ENCODE measurements around the gene ASCL2. TPM values are rescaled to one million over a fixed set of nuclear protein-coding genes. Genes with fewer than 3 reads are reported as not detected.

ASCL2 gene
- total and polyA plus RNA-seq, 10 of the 15 experiments (the other 5 are each of a cell fraction or from before 2014, with no cell fraction given), result not detected

DNA sequence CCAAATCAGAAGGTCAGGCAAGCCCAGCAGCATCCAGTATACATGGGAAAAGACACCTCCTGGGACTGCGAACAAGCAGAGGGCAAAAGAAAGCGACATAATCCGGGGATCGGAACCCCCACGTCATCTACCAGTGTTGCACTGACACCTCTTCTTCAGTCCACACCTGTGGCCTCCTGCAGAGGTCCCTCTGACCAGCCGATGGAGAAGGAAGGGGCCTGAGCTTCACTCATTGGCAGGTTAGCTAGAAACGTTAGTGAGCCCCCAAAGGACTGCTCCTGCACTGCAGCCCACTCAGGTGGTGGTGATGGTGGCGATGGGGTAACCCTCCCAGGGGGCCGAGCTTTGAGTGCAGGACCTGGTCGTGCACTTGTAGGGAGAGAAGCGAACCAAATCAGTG is 22.1 kb downstream of the ASCL2 start:
- Histone ChIP-seq H3K9me3 (replicated peaks; ENCODE audit: control insufficient read depth, insufficient read depth, low read length) (no peaks in the 10 kb centered on the region), H3K27ac (ENCODE audit: control insufficient read depth, insufficient read depth) (no peak overlapping the region), H3K4me3 (no peak overlapping the region), H3K4me2 (ENCODE audit: control insufficient read depth, insufficient read depth) (no peak overlapping the region), H3K9ac (ENCODE audit: control insufficient read depth, insufficient read depth, low read length) (no peak overlapping the region), H4K20me1 (ENCODE audit: control insufficient read depth, insufficient read depth) (no peaks in the 10 kb centered on the region), H3K4me1 (ENCODE audit: control insufficient read depth, insufficient read depth, low read length) (no peaks in the 10 kb centered on the region), H3K27me3 (replicated peaks in 1 of 2; ENCODE audit: control insufficient read depth in 2 of 2, insufficient read depth in 2 of 2, low read length in 1 of 2) (no peaks in the 10 kb centered on the region; a peak in 2 of 4 replicates), H3K79me2 (ENCODE audit: control insufficient read depth, insufficient read depth, low read length) (no peaks in the 10 kb centered on the region), H3K36me3 (ENCODE audit: control insufficient read depth in 2 of 2, insufficient read depth in 2 of 2, low read length in 1 of 2) (no peaks in the 10 kb centered on the region), H2AFZ (ENCODE audit: control insufficient read depth, low read depth, low read length) (no peak overlapping the region)
- POLR2A ChIA-PET, result interaction anchor here (0.6 kb wide), 1 partner anchor 43 kb away, joined by 4 read pairs; no protein-coding TSS in a partner anchor
- no peak for ATAC-seq
- intact Hi-C loops (cut with micrococcal nuclease; ENCODE audit: unreplicated experiment), result no loop called here
- RAD21 ChIA-PET (ENCODE audit: unreplicated experiment), result no interaction called here
- TF ChIP-seq IKZF1 (conservative IDR thresholded peaks at IDR 0.05), result no peak
- TF ChIP-seq, protein P1, sequence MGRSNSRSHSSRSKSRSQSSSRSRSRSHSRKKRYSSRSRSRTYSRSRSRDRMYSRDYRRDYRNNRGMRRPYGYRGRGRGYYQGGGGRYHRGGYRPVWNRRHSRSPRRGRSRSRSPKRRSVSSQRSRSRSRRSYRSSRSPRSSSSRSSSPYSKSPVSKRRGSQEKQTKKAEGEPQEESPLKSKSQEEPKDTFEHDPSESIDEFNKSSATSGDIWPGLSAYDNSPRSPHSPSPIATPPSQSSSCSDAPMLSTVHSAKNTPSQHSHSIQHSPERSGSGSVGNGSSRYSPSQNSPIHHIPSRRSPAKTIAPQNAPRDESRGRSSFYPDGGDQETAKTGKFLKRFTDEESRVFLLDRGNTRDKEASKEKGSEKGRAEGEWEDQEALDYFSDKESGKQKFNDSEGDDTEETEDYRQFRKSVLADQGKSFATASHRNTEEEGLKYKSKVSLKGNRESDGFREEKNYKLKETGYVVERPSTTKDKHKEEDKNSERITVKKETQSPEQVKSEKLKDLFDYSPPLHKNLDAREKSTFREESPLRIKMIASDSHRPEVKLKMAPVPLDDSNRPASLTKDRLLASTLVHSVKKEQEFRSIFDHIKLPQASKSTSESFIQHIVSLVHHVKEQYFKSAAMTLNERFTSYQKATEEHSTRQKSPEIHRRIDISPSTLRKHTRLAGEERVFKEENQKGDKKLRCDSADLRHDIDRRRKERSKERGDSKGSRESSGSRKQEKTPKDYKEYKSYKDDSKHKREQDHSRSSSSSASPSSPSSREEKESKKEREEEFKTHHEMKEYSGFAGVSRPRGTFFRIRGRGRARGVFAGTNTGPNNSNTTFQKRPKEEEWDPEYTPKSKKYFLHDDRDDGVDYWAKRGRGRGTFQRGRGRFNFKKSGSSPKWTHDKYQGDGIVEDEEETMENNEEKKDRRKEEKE (IDR thresholded peaks at IDR 0.05), result no peak
- TF ChIP-seq PAX8 (IDR thresholded peaks at IDR 0.05), result no peak
- TF ChIP-seq, protein P2, sequence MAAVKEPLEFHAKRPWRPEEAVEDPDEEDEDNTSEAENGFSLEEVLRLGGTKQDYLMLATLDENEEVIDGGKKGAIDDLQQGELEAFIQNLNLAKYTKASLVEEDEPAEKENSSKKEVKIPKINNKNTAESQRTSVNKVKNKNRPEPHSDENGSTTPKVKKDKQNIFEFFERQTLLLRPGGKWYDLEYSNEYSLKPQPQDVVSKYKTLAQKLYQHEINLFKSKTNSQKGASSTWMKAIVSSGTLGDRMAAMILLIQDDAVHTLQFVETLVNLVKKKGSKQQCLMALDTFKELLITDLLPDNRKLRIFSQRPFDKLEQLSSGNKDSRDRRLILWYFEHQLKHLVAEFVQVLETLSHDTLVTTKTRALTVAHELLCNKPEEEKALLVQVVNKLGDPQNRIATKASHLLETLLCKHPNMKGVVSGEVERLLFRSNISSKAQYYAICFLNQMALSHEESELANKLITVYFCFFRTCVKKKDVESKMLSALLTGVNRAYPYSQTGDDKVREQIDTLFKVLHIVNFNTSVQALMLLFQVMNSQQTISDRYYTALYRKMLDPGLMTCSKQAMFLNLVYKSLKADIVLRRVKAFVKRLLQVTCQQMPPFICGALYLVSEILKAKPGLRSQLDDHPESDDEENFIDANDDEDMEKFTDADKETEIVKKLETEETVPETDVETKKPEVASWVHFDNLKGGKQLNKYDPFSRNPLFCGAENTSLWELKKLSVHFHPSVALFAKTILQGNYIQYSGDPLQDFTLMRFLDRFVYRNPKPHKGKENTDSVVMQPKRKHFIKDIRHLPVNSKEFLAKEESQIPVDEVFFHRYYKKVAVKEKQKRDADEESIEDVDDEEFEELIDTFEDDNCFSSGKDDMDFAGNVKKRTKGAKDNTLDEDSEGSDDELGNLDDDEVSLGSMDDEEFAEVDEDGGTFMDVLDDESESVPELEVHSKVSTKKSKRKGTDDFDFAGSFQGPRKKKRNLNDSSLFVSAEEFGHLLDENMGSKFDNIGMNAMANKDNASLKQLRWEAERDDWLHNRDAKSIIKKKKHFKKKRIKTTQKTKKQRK (IDR thresholded peaks at IDR 0.05; ENCODE audit: low read depth, low read length), result no peak
- TF ChIP-seq, protein P3, sequence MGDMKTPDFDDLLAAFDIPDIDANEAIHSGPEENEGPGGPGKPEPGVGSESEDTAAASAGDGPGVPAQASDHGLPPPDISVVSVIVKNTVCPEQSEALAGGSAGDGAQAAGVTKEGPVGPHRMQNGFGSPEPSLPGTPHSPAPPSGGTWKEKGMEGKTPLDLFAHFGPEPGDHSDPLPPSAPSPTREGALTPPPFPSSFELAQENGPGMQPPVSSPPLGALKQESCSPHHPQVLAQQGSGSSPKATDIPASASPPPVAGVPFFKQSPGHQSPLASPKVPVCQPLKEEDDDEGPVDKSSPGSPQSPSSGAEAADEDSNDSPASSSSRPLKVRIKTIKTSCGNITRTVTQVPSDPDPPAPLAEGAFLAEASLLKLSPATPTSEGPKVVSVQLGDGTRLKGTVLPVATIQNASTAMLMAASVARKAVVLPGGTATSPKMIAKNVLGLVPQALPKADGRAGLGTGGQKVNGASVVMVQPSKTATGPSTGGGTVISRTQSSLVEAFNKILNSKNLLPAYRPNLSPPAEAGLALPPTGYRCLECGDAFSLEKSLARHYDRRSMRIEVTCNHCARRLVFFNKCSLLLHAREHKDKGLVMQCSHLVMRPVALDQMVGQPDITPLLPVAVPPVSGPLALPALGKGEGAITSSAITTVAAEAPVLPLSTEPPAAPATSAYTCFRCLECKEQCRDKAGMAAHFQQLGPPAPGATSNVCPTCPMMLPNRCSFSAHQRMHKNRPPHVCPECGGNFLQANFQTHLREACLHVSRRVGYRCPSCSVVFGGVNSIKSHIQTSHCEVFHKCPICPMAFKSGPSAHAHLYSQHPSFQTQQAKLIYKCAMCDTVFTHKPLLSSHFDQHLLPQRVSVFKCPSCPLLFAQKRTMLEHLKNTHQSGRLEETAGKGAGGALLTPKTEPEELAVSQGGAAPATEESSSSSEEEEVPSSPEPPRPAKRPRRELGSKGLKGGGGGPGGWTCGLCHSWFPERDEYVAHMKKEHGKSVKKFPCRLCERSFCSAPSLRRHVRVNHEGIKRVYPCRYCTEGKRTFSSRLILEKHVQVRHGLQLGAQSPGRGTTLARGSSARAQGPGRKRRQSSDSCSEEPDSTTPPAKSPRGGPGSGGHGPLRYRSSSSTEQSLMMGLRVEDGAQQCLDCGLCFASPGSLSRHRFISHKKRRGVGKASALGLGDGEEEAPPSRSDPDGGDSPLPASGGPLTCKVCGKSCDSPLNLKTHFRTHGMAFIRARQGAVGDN (IDR thresholded peaks at IDR 0.05), result no peak
- TF ChIP-seq, protein P4, sequence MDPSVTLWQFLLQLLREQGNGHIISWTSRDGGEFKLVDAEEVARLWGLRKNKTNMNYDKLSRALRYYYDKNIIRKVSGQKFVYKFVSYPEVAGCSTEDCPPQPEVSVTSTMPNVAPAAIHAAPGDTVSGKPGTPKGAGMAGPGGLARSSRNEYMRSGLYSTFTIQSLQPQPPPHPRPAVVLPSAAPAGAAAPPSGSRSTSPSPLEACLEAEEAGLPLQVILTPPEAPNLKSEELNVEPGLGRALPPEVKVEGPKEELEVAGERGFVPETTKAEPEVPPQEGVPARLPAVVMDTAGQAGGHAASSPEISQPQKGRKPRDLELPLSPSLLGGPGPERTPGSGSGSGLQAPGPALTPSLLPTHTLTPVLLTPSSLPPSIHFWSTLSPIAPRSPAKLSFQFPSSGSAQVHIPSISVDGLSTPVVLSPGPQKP (IDR thresholded peaks at IDR 0.05; ENCODE audit: low read depth, low read length), result no peak
- WGBS (ENCODE audit: insufficient coverage, insufficient replicate concordance, low lambda C conversion rate, missing lambda C conversion rate), result 24% methylated on average over 11 of the region's 11 CpGs
- no peak for DNase-seq (ENCODE audit: low read depth, low spot score)
- no TSS peak for BruUV-seq (replicated peaks)
- FAIRE-seq, result no peak
- CTCF ChIA-PET, result no interaction called here
- SMC1A ChIA-PET (ENCODE audit: uncharacterized antibody, unreplicated experiment), result no interaction called here
- in situ Hi-C loops (cut with MboI), result no loop called here
